Ectodermal cell (in vitro differentiated cells): ENCODE measurements around the gene TUBG1. TPM values are rescaled to one million over a fixed set of nuclear protein-coding genes. Genes with fewer than 3 reads are reported as not detected.

ENCODE experiments used
- H3K27ac ChIP-seq: 2 replicates; pipeline ENCODE4 v1.7.0; 2013; ENCODE audit warnings: mild to moderate bottlenecking, low read depth, low read length; ENCODE audit not compliant: insufficient read depth, poor library complexity, severe bottlenecking
- H3K27me3 ChIP-seq: 2 replicates; pipeline ENCODE4 v1.7.0; 2013; ENCODE audit warnings: mild to moderate bottlenecking, low read length; ENCODE audit not compliant: insufficient read depth, control insufficient read depth, poor library complexity, severe bottlenecking
- H3K36me3 ChIP-seq: one replicate; pipeline ENCODE4 v1.7.0; 2013; ENCODE audit warnings: low read length; ENCODE audit not compliant: control insufficient read depth, insufficient read depth
- H3K4me1 ChIP-seq: one replicate; pipeline ENCODE4 v1.7.0; 2013; ENCODE audit warnings: low read length; ENCODE audit not compliant: control insufficient read depth, insufficient read depth
- H3K4me3 ChIP-seq: 2 replicates; pipeline ENCODE4 v1.7.0; 2013; ENCODE audit warnings: low read depth, low read length, control low read depth; ENCODE audit not compliant: insufficient read depth
- H3K9me3 ChIP-seq: 2 replicates; pipeline ENCODE4 v1.7.0; 2013; ENCODE audit warnings: mild to moderate bottlenecking, low read length, moderate library complexity; ENCODE audit not compliant: control insufficient read depth
- WGBS, 2 experiments: methylation state at CpG; one replicate each; pipeline ENCODE4 v1.1.7; 2013; ENCODE audit warnings: missing lambda C conversion rate in 2 of 2; 5-methylcytosine and 5-hydroxymethylcytosine counted together
- polyA plus RNA-seq, 4 experiments: library from polyadenylated mRNA; stranded (reverse); fragments of 50-300 nt; gene quantifications; one replicate each; pipeline ENCODE4 v1.2.3, GENCODE V29; 2013

The TUBG1 gene
- 114 TPM for polyA plus RNA-seq (2013, experiment 1 of 4)
- polyA plus RNA-seq (2013, experiment 2 of 4): 97.7 TPM
- polyA plus RNA-seq (2013, experiment 3 of 4): 83.7 TPM
- 87.1 TPM for polyA plus RNA-seq (2013, experiment 4 of 4)

DNA sequence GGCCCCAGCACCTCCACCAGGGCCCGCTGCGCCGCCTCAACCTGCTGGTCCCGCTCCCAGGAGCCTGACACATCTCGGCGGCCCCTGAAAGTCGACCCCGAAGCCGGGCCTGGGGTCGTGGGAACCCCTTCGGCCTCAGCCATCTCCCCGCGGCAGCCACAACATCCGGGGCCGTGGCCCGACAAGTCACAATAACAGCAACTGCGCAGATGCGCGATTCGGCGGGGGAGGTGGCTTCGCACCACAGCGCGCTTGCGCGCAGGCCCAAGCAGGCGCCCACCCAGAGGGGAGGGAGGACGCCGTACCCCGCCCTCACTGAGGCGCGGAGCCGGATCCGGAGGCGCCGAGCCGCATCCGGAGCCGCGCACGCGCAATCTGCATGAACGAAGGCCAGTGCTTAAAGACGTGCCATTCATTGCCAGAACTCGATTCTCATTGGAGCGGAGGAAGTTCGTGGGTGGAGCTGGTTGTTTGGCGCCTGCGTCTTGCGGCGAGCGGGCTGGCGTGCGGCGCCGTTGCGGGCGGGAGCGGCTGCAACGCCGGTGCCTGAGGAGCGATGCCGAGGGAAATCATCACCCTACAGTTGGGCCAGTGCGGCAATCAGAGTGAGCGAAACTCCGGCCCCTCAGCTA, at the start of gene TUBG1, which contains the start of gene RETREG3:
TUBG1 (plus strand) TSS at position 502 of the 632 bp plus-strand sequence; CDS start at position 557, 55 bp downstream.
RETREG3 (minus strand) TSS at position 193 of the 632 bp plus-strand sequence; CDS start at position 143, 50 bp downstream.
- Histone ChIP-seq H3K4me3 (peak within 1 kb of the TSS; percentile 91), H3K27ac (peak within 1 kb of the TSS; percentile 64), H3K36me3 (peaks cover 22% of the 10 kb centered on the region), H3K4me1 (peaks cover 4% of the 10 kb centered on the region), H3K27me3 (no peaks in the 10 kb centered on the region), H3K9me3 (no peaks in the 10 kb centered on the region)
- WGBS, 2 experiments: 0% methylated on average over 66 of the region's 66 CpGs

DNA sequence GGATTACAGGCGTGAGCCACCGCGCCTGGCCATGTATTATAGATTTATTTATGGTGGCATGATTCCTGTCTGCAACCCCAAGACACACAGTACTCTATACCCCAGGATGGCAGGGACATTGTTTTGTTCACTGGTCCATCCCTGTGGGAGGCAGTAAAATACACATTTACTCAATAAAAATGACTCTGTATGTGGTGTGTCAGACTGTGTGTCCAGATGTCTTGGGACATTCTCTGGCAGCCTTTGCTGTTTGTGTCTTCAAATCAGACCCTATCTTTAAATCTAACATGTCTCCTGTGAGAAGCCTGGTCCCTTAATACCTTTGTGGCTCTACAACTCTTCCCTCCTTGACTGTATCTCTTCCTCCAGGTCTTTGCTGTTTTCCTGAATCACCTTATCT, 49.2 kb upstream of the TUBG1 start:
- WGBS, 2 experiments: 83 to 97% methylated on average over 3 of the region's 3 CpGs
- H3K27ac ChIP-seq: no peak overlapping the region
- H3K36me3 ChIP-seq: no peaks in the 10 kb centered on the region
- H3K9me3 ChIP-seq: no peaks in the 10 kb centered on the region
- no peaks in the 10 kb centered on the region for H3K27me3 ChIP-seq
- peaks cover 9% of the 10 kb centered on the region for H3K4me1 ChIP-seq
- H3K4me3 ChIP-seq: no peak overlapping the region

GRCh38 chr17:42561897-42562387, 47.5 kb upstream of the TUBG1 start, which contains the start of gene COASY:
Gene COASY (plus strand): TSS chr17:42562148. CDS start chr17:42562623, 475 bp downstream.
- H3K36me3 ChIP-seq: peaks cover 4% of the 10 kb centered on the region
- WGBS, 2 experiments: 1% methylated on average over 26 of the region's 26 CpGs
- peak within 1 kb of the TSS; percentile 28 for H3K27ac ChIP-seq

GRCh38 chr17:42562388-42563142, 46.9 kb upstream of the TUBG1 start:
- no peaks in the 10 kb centered on the region for H3K27me3 ChIP-seq
- WGBS, 2 experiments: 26 to 27% methylated on average over 48 of the region's 48 CpGs
- no peaks in the 10 kb centered on the region for H3K9me3 ChIP-seq
- peak overlapping the region; percentile 91 for H3K4me3 ChIP-seq
- H3K36me3 ChIP-seq: peaks cover 4% of the 10 kb centered on the region
- peak overlapping the region; percentile 28 for H3K27ac ChIP-seq
- H3K4me1 ChIP-seq: peaks cover 18% of the 10 kb centered on the region

More at GRCh38 chr17:42561897-42562387, 47.5 kb upstream of the TUBG1 start, which contains the start of gene COASY:
- peaks cover 18% of the 10 kb centered on the region for H3K4me1 ChIP-seq
- H3K4me3 ChIP-seq: peak within 1 kb of the TSS; percentile 91
- H3K9me3 ChIP-seq: no peaks in the 10 kb centered on the region
- H3K27me3 ChIP-seq: no peaks in the 10 kb centered on the region

GRCh38 chr17:42563143-42563509, 46.4 kb upstream of the TUBG1 start:
- Histone ChIP-seq H3K4me3 (peak overlapping the region; percentile 91), H3K36me3 (peaks cover 4% of the 10 kb centered on the region), H3K27ac (no peak overlapping the region), H3K27me3 (no peaks in the 10 kb centered on the region), H3K4me1 (peaks cover 18% of the 10 kb centered on the region), H3K9me3 (no peaks in the 10 kb centered on the region)
- 90 to 94% methylated on average over 14 of the region's 14 CpGs for WGBS, 2 experiments

DNA sequence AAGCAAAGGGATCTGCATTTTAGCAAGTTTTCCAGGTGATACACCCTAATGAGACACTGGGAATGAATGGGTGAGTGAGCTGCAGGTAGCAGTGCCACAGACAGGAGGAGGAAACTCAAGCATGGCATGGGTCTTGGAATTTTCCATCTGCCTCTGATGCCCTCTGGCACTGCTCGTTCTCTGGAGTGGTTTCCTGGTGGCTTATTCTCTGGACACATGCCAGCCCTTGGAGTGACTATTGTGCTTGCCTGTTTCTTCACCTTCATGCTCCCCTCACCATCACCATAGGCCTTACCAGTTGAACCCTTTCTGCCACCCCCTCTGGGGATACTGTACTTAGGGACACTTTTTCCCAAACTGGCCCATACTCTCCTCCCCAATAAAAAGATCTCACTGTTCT, 45.9 kb upstream of the TUBG1 start:
- Histone ChIP-seq H3K4me1 (peaks cover 18% of the 10 kb centered on the region), H3K27ac (no peak overlapping the region), H3K4me3 (no peak overlapping the region), H3K36me3 (peaks cover 7% of the 10 kb centered on the region), H3K9me3 (no peaks in the 10 kb centered on the region), H3K27me3 (no peaks in the 10 kb centered on the region)
- WGBS, 2 experiments: 93 to 95% methylated on average over 1 of the region's 1 CpG

DNA sequence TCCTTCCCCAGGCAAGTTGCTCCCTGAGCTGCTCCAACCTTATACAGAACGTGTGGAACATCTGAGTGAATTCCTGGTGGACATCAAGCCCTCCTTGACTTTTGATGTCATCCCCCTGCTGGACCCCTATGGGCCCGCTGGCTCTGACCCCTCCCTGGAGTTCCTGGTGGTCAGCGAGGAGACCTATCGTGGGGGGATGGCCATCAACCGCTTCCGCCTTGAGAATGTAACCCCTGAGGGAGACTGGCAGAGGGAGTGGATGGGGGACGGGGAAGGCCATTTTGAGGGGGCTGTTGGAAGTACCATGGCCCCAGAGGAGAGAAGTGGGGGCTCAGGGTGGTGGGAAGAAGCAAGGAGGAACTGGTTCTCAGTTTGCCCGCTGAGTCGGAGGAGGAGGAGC, 45.5 kb upstream of the TUBG1 start:
- Histone ChIP-seq H3K4me3 (no peak overlapping the region), H3K4me1 (peaks cover 18% of the 10 kb centered on the region), H3K27ac (no peak overlapping the region), H3K36me3 (peaks cover 11% of the 10 kb centered on the region), H3K27me3 (no peaks in the 10 kb centered on the region), H3K9me3 (no peaks in the 10 kb centered on the region)
- 86 to 89% methylated on average over 9 of the region's 9 CpGs for WGBS, 2 experiments

- Histone ChIP-seq H3K4me3 (no peak overlapping the region), H3K27ac (no peak overlapping the region), H3K27me3 (no peaks in the 10 kb centered on the region), H3K36me3 (peaks cover 19% of the 10 kb centered on the region), H3K4me1 (peaks cover 18% of the 10 kb centered on the region), H3K9me3 (no peaks in the 10 kb centered on the region)
- 93 to 98% methylated on average over 15 of the region's 15 CpGs for WGBS, 2 experiments
Measured at GRCh38 chr17:42564815-42565522, 44.5 kb upstream of the TUBG1 start.

DNA sequence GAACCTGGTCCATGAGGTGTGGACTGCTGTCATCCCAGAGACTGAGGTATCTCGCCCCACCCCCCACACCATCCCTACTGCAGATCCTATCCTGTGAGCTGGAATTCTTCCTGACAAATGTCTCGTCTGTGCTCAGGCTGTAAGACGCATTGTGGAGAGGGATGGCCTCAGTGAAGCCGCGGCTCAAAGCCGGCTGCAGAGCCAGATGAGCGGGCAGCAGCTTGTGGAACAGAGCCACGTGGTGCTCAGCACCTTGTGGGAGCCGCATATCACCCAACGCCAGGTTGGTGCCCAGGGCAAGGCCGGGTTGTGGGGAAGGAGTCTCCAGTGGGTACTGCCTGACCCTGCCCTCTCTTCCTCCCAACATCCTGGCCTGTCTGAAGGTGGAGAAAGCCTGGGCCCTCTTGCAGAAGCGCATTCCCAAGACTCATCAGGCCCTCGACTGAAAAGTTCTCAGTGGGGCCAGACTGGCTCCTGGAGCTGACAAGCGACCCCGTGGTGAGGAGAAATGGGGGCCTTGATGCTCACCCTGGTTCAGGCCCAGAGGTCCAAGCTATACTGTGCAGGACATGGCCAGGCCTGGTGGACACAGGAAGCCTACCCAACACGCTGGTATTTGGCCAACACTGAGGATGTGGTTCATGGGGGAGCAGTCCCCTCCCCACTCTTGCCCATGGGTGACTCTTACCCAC, 43.8 kb upstream of the TUBG1 start:
- Histone ChIP-seq H3K4me1 (peaks cover 18% of the 10 kb centered on the region), H3K36me3 (peaks cover 19% of the 10 kb centered on the region), H3K27me3 (no peaks in the 10 kb centered on the region), H3K27ac (no peak overlapping the region), H3K9me3 (no peaks in the 10 kb centered on the region), H3K4me3 (no peak overlapping the region)
- 90 to 94% methylated on average over 16 of the region's 16 CpGs for WGBS, 2 experiments
